ENCODE data around the gene KLK3.
"Not testable (repeated sequence)": the region's sequence is repeated elsewhere in the genome, so short reads cannot be mapped to it uniquely, and the experiment has no call there.

KLK3 gene

GRCh38 chr19:50890422-50891252 lies 35.9 kb downstream of the KLK3 start:
- DNase-seq (ENCODE audit: low read depth), result no peak
- H3K4me3 ChIP-seq (ENCODE audit: low read depth, low read length), result no peak overlapping the region
- no peak for TF ChIP-seq CTCF (IDR thresholded peaks at IDR 0.05; ENCODE audit: low read depth, low read length, missing control alignments)

DNA sequence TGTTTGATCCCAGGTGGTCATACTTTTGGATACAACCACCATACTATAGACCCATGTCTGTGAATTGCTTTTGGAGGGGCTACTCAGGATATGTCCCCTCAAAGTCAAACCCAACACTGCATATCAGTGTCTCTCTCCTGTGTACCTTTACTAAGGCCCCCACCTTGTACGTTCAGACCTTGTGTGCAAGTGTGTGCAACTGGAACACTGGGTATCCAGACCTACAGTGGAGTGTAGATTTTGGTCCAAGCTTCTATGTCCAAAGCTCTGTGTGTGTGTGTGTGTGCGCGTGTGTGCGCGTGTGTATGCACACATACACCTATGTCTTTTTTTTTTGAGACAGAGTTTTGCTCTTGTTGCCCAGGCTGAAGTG lies 36.5 kb downstream of the KLK3 start:
- H3K4me3 ChIP-seq (ENCODE audit: low read depth, low read length), result no peak overlapping the region
- no peak for DNase-seq (ENCODE audit: low read depth)
- TF ChIP-seq CTCF (IDR thresholded peaks at IDR 0.05; ENCODE audit: low read depth, low read length, missing control alignments), result no peak

DNA sequence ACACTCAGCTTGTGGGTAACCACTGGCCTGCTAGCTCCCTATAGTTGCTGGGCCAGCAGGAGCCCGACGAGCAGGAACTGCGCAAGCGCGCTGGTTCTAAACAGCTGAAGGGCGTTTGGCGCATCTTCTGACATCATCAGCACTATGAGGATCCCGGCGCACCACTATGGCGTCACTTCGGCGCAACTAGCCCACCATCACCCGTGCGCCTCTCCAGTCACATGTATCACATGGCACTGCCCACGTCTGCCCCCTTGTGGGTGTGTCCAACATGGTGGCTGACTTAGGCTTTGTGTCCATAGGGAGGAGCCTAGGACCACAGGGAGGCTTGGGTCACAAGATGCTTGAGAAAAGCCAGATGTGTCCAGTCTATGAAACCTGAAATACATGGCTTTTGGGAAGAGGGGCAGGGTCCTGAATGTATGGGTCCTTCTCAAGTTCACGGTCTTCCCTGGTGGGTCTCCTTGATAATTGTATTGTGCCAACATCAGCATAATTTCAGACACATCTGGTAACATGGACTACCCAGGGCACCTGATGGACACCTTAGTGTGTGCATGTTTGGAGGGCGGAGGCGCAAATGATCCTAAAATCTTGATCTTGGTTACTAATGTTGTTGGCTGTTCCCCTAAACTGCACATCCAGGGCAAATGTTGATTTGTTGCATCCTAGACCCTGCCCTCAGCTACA lies 38.5 kb downstream of the KLK3 start:
- no peak for DNase-seq (ENCODE audit: low read depth)
- peak; percentile 38 for TF ChIP-seq CTCF (IDR thresholded peaks at IDR 0.05; ENCODE audit: low read depth, low read length, missing control alignments)
- H3K4me3 ChIP-seq (ENCODE audit: low read depth, low read length), result no peak overlapping the region

DNA sequence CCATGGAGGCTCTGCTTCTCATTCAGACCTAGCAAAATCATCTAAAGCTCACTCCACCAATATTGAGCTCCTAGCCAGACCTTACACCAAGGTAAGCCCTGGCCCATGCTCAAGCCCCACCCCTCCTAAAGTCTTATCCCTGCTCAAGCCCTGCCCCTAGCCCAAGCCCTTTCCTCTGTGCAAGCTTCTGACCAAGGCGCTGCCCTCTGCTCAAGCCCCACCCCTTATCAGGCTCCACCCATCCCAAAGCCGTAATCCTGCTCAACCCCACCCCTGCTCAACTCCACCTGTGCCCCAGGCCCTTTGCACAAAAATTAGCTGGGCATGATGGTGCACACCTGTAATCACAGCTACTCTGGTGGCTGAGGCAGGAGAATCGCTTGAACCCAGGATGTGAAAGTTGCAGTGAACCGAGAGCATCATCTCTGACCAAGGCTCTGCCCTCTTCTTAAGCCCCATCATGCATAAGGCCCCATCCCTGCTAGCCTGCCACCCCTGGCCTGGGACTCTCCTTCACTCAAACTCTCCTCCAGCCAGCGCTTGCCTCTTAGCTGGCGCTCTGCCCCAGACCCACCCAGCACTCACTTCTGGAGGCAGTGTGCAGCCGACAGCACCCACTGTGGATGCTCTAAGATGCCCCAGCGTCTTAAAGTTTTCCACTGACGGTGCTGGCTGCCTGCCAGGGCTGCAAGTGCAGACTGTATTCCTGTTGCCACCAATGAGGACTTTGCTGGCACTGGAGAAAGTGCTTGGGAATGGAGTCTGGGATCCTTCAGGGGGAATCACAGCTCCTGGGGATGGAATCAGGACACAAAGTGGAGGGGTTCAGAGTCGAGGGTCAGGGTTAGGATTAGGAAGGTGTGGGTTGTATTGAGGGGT lies 40.0 kb downstream of the KLK3 start:
- no peak for TF ChIP-seq CTCF (IDR thresholded peaks at IDR 0.05; ENCODE audit: low read depth, low read length, missing control alignments)
- DNase-seq (ENCODE audit: low read depth), result no peak

DNA sequence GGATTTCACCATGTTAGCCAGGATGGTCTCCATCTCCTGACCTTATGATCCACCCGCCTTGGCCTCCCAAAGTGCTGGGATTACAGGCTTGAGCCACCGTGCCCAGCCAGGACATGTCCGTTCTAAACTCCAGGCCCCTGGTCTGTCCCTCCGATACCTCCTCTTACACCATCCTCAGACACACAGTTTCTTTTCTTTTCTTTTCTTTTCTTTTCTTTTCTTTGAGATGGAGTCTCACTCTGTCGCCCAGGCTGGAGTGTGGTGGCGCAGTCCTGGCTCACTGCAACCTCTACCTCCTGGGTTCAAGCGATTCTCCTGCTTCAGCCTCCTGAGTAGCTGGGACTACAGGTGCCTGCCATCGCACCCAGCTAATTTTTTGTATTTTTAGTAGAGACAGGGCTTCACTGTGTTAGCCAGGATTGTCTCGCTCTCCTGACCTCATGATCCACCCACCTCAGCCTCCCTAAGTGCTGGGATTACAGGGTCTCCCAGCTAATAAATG lies 41.4 kb downstream of the KLK3 start:
- DNase-seq (ENCODE audit: low read depth); H3K4me3 ChIP-seq (ENCODE audit: low read depth, low read length): not testable (repeated sequence)

More for the DNA sequence above, 40.0 kb downstream of the KLK3 start:
- no peak overlapping the region for H3K4me3 ChIP-seq (ENCODE audit: low read depth, low read length)

- DNase-seq (ENCODE audit: low read depth), result peak; percentile 96
- no peak overlapping the region; the same call in 1 of the 2 replicates for H3K4me3 ChIP-seq (ENCODE audit: low read depth, low read length)
- TF ChIP-seq CTCF (IDR thresholded peaks at IDR 0.05; ENCODE audit: low read depth, low read length, missing control alignments), result no peak
These were observed 42.0 kb downstream of the KLK3 start for GRCh38 chr19:50896591-50897190.
